IPS-18c (cell line): Measurements from ENCODE around the gene MBD3L3.
"Not testable (repeated sequence)": the region's sequence is repeated elsewhere in the genome, so short reads cannot be mapped to it uniquely, and the experiment has no call there.

ENCODE experiments used
- H3K4me3 ChIP-seq: 2 replicates; pipeline ENCODE4 v1.7.0; 2013; ENCODE audit warnings: low read depth, mild to moderate bottlenecking, low read length, moderate library complexity; ENCODE audit not compliant: insufficient read depth
- H3K9me3 ChIP-seq: one replicate; pipeline ENCODE4 v1.6.1; 2013; ENCODE audit warnings: mild to moderate bottlenecking, low read length, moderate library complexity; ENCODE audit not compliant: control insufficient read depth, insufficient read depth

MBD3L3 gene

GRCh38 chr19:7068599-7068998 lies 10.1 kb upstream of the MBD3L3 start:
- H3K4me3 ChIP-seq = 0 out of 2 replicates have a peak overlapping the region, but pooled peaks have one; percentile 28
- H3K9me3 ChIP-seq = peaks cover 2% of the 10 kb centered on the region

DNA sequence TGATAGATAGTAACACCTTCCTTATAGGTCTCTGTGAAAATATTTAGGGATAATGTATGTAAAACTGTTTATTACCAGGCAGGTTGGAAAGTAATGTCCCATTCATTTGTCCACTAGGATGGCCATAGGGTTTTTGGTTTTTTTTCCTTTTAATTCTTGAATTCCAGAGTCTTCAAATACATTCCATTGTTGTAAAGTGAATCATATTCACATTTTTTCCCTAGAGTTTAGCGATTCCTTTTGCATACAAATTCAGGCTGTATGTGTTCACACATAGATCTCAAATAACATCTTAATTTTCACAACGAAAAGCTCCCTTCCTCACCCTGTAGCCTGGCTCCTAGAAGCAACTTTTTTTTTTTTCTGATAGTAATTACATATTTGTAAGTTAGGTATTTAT lies 9.2 kb upstream of the MBD3L3 start:
- no peak overlapping the region for H3K4me3 ChIP-seq
- H3K9me3 ChIP-seq = peaks cover 2% of the 10 kb centered on the region

- H3K4me3 ChIP-seq, H3K9me3 ChIP-seq: not testable (repeated sequence)
Observed at GRCh38 chr19:7067122-7067521, 8.6 kb upstream of the MBD3L3 start.

DNA sequence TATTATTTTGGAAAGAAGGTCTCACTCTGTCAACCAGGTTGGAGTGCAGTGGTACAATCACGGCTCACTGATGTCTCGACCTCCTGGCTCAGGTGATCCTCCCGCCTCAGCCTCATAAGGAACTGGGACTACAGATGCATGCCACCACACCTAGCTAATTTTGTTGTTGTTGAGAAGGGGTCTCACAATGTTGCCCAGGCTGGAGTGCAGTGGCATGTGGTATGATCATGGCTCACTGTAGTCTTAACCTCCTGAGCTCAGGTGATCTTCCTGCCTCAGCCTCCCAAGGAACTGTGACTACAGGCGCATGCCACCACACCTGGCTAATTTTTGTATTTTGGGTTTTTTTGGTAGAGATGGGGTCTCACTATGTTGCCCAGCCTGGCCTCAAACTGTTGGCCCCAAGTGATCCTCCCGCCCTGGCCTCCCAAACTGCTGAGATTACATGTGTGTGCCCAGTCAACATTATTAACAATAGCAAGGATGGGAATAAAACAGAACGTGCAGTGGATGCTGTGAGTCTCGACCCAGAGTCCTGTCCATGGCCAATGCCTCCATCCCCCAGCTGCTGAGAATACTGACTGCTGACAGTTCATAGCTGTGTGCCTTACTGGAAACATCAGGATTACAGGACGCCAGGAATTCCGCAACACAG lies 5.4 kb upstream of the MBD3L3 start:
- H3K4me3 ChIP-seq = no peak overlapping the region
- H3K9me3 ChIP-seq = peaks cover 2% of the 10 kb centered on the region

GRCh38 chr19:7063339-7063738 lies 4.9 kb upstream of the MBD3L3 start:
- Histone ChIP-seq H3K9me3 (peaks cover 2% of the 10 kb centered on the region), H3K4me3 (no peak overlapping the region)

DNA sequence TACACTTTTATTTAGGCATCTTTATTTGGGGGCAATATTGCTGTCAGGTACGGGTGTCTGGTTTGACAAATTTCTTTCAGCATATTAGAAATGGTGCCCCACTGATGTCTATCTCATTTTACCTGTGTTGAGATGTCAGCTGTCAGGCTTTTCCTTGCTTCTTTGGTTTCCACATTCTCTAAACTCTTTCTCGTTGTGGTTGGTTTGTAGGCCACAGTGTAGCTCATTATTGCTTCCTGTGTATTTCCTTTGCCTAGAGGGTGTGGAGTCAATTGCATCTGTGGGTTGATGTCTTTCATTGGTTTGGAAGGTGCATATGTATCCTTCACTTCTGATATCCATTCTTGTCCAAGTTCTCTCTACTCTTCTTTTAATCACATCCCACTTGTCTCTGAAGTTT lies 1.5 kb upstream of the MBD3L3 start:
- not testable (repeated sequence) for H3K9me3 ChIP-seq

DNA sequence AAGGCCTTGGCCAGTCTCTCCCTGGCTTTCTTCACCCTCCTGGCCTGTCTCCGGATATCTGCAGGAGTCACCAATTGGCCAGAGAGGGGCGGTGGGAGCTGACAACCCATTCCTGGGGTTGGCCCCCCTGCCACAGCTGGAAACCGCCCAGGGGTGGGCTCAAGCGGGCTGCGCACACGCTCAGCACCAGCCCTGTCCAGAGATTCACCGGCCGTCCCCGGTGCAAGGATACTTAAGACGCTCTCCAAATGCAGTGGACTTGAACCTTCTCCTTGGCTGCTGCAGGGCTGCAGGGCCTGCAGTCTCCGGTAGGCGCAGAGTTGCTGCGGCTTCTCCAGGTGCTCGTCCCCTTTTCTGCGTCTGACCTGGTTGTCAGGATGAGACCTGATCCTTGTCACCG lies 2.1 kb downstream of the MBD3L3 start:
- H3K4me3 ChIP-seq, H3K9me3 ChIP-seq: not testable (repeated sequence)

More for the DNA sequence above, 1.5 kb upstream of the MBD3L3 start:
- H3K4me3 ChIP-seq = not testable (repeated sequence)

DNA sequence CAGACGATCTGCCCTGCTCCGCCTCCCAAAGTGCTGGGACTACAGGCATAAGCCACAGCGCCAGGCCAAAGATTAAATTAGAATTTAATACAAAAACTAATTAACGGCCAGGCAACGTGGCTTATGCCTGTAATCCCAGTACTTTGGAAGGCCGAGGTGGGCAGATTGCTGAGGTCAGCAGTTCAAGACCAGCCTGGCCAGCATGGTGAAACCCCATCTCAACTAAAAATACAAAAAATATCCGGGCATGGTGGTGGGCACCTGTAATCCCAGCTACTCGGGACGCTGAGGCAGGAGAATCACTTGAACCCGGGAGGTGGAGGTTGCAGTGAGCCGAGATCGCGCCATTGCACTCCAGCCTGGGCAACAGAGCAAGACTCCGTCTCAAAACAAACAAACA lies 2.8 kb downstream of the MBD3L3 start:
- H3K9me3 ChIP-seq, H3K4me3 ChIP-seq: not testable (repeated sequence)

DNA sequence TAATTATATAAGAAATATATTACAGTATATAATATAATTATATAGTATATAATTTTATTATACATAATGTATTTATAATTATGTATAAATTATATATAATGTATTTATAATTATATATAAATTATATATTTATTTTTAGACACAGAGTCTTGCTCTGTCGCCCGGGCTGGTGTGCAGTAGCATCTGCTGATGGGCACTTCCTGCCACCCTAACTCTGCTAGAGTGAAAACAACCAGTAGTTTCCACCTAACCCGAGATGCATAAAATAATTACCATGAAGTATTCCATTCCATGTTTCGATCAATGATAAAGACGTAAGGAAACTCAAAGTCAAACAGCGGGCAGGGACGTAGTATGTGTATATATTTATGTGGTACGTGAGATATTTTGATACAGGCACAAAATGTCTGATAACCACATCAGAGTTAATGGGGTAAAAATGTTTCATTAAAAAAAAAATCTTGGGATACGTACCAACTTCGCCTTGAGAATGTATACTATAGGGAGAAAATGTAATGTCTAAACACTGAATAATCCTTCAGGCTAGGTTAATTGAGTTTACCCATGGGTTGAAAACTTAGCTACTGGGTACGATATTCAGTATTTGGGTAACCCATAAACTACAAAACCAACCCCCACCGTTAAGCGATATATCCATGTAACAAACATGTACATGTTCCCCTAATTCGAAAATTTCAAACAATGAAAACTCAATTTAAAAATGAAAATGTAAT lies 3.7 kb downstream of the MBD3L3 start:
- H3K4me3 ChIP-seq, H3K9me3 ChIP-seq: not testable (repeated sequence)

GRCh38 chr19:7052896-7053295 lies 5.6 kb downstream of the MBD3L3 start:
- not testable (repeated sequence) for H3K4me3 ChIP-seq

DNA sequence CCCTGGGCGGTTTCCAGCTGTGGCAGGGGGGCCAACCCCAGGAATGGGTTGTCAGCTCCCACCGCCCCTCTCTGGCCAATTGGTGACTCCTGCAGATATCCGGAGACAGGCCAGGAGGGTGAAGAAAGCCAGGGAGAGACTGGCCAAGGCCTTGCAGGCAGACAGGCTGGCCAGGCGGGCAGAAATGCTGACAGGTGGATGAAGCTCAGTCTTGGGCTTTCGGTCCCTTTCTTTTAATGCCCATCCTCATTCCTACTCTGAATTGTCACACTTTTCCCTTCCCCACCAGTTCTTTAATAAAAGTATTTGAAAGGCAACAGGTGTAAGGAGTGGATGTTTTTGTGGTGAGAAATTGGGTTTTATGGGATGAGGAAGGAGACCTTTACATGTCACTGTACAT lies 7.1 kb downstream of the MBD3L3 start:
- H3K4me3 ChIP-seq, H3K9me3 ChIP-seq: not testable (repeated sequence)

More at GRCh38 chr19:7052896-7053295, 5.6 kb downstream of the MBD3L3 start:
- H3K9me3 ChIP-seq = not testable (repeated sequence)

DNA sequence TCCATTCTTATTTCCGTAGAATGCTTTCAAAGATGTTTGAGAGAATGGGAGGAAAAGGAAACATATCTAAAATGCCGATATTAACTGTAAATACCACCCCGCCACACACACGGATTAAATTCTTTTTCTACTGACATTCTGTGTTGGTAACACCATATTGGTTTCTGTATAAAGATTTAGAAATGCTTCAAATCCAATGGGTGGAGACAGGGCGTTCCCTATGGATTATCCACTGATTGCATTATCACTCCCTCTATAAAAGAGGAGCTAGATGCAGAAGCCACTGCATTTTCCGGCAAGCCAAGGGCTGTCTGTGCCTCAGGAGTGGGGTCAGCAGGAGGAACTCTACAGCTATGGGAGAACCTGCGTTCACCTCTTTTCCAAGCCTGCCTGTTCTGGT lies 9.5 kb downstream of the MBD3L3 start, which contains the start of gene MBD3L2:
TSS of gene MBD3L2 (plus strand) at position 301 of the 400 bp plus-strand sequence. CDS start at position 354, 53 bp downstream.
- not testable (repeated sequence) for H3K4me3 ChIP-seq, H3K9me3 ChIP-seq

DNA sequence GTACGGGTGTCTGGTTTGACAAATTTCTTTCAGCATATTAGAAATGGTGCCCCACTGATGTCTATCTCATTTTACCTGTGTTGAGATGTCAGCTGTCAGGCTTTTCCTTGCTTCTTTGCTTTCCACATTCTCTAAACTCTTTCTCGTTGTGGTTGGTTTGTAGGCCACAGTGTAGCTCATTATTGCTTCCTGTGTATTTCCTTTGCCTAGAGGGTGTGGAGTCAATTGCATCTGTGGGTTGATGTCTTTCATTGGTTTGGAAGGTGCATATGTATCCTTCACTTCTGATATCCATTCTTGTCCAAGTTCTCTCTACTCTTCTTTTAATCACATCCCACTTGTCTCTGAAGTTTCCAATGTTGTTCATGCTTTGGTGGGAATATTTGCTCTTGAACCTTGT lies 16.9 kb downstream of the MBD3L3 start:
- H3K9me3 ChIP-seq, H3K4me3 ChIP-seq: not testable (repeated sequence)

DNA sequence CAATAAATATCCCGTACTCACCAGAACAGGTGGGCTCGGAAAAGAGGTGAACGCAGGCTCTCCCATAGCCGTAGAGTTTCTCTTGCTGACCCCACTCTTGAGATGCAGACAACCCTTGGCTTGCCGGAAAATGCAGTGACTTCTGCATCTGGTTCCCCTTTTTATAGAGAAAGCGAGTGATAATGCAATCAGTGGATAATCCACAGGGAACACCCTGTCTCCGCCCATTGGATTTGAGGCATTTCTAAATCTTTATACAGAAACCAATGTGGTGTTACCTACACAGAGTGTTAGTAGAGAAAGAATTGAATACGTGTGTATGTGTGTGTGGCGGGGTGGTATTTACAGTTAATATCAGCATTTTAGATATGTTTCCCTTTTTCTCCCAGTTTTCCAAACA lies 18.4 kb downstream of the MBD3L3 start, which contains the start of gene MBD3L4:
TSS of gene MBD3L4 (minus strand) at position 101 of the 400 bp plus-strand sequence. CDS start at position 66, 35 bp downstream.
- H3K9me3 ChIP-seq, H3K4me3 ChIP-seq: not testable (repeated sequence)

DNA sequence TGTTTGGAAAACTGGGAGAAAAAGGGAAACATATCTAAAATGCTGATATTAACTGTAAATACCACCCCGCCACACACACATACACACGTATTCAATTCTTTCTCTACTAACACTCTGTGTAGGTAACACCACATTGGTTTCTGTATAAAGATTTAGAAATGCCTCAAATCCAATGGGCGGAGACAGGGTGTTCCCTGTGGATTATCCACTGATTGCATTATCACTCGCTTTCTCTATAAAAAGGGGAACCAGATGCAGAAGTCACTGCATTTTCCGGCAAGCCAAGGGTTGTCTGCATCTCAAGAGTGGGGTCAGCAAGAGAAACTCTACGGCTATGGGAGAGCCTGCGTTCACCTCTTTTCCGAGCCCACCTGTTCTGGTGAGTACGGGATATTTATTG lies 28.2 kb downstream of the MBD3L3 start, which contains the start of gene MBD3L5:
TSS of gene MBD3L5 (plus strand) at position 301 of the 400 bp plus-strand sequence. CDS start at position 335, 34 bp downstream.
- H3K9me3 ChIP-seq, H3K4me3 ChIP-seq: not testable (repeated sequence)

DNA sequence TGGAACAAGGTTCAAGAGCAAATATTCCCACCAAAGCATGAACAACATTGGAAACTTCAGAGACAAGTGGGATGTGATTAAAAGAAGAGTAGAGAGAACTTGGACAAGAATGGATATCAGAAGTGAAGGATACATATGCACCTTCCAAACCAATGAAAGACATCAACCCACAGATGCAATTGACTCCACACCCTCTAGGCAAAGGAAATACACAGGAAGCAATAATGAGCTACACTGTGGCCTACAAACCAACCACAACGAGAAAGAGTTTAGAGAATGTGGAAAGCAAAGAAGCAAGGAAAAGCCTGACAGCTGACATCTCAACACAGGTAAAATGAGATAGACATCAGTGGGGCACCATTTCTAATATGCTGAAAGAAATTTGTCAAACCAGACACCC lies 29.7 kb downstream of the MBD3L3 start:
- not testable (repeated sequence) for H3K4me3 ChIP-seq, H3K9me3 ChIP-seq

GRCh38 chr19:7021331-7021730 lies 37.1 kb downstream of the MBD3L3 start, which contains the start of gene MBD3L2B:
MBD3L2B (minus strand) TSS chr19:7021431; CDS start chr19:7021397, 34 bp downstream.
- H3K4me3 ChIP-seq, H3K9me3 ChIP-seq: not testable (repeated sequence)

GRCh38 chr19:7018828-7019227 lies 39.6 kb downstream of the MBD3L3 start:
- Histone ChIP-seq H3K9me3 (peaks cover 2% of the 10 kb centered on the region), H3K4me3 (no peak overlapping the region)
